ENCODE results near the gene KLK7.
A peak's percentile ranks its signal among the peaks of the same experiment; 100 is the strongest.

Gene KLK7

DNA sequence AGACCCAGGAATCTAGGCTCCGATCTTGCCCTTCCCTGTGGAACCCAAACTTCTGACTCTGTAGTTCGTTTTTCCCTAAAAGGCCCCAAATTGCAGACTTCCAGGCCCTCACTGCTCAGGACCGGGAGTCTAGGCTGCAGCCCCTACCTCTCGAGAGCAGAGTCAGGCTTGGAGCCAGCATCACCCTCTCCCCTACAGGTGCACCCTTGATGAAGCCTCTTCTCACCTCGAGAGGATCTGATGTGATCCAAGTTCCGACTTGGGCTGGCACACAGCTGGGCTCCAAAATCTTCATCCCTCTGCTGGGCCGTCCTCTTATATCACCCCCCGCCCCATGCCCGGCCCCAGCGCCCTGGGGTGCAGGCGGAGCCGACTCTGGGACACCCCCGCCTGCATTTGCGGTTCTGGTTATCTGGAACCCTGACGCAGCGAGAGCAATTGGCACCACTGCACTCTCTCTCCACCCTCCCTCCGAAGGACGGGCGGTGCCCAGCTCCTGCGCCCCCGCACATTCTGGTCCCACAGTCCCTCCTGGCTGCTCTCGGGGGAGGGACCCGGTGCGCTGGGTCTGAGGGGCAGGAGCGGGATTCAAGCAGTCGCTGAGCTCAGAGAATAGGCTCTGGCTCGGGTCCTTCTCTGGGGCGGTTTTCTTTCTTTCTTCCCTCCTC lies at the start of gene KLK7:
TSS of gene KLK7 (minus strand) at position 293 of the 668 bp plus-strand sequence. CDS start 1,518 bp downstream, outside the sequence.
- no peak for DNase-seq

GRCh38 chr19:51031880-51032225 lies 48.1 kb upstream of the KLK7 start:
- no peak for DNase-seq

- no peak for DNase-seq
These were observed 47.6 kb upstream of the KLK7 start for GRCh38 chr19:51031220-51031879.

DNA sequence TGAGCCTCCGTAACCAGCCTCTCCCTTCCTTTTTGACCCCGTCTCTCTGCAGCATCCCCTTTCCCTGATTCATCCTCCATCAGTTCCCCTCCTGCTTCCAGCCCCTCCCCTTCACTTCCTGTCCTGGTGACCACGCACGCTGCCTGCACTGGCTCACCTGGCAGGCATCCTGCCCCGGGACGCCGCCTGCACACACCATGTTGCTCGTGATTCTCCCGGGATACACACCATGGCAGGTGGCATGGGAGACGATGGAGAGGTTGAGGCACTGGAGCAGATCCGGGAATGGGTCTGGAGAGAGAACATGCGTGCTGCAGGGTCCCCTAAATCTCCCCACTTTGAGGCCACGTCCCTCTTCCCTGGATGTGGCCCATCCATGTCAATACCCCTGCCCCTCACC lies 46.9 kb upstream of the KLK7 start:
- no peak for DNase-seq

- DNase-seq = no peak
These were observed 46.0 kb upstream of the KLK7 start for GRCh38 chr19:51029718-51030117.

DNA sequence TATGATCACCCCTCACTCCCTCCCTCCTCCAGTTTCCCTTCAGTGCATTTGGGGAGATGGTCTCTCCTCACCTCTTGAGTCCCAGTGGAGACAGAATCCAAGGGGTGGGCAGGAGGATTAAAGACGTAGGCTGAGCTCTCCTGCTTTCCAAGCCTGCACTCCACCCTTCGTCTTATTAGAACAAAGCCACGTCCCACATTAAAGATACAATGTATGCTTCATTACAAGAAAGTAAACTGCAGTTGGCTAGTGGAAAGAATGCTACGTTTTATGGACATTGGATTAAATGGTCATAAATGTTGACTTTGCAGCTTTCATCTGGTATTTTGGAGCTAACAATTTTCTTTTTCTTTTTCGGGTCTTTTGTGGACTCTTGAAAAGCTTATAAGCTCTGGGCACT lies 44.2 kb upstream of the KLK7 start:
- no peak for DNase-seq

DNA sequence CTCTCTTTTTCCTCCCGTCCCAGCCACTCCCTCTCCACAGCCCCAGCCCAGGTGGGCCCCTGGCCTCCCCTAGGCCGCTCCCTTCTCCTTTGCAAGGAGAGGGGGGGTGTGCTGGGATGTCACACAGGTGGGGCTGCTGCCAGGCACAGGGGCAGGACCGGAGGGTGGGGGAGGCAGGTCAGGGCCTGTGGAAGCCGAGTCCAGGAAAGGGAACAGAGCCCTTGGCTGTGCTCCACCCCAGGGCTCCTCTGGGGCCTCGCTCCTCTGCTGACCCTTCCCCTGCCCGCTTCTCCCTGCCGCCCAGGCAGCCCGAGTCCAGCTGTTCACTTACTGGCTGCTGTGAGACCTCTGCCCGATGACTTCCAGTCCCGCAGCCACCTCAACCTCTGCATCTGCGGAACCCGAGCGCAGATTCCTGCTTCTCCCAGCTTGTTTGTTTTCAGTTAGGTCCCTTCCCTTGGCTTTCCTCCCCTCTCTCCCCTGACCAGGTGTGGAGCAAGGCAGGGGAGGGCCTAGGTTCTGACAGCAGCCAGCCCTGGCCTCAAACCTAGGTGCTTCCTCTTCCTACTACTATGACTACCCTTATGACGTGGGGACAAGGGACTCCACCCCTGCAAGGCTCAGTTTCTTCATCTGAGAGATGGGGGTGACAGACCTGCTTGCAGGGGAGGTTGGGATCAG lies 43.5 kb upstream of the KLK7 start:
- DNase-seq = no peak

- DNase-seq = no peak
These were observed 42.8 kb upstream of the KLK7 start, which contains the start of gene KLK11 for GRCh38 chr19:51026554-51026831. TSS of gene KLK11 (minus strand) at chr19:51026616. CDS start at chr19:51025631, 985 bp downstream.

GRCh38 chr19:51025809-51026553 lies 42.3 kb upstream of the KLK7 start:
- DNase-seq = no peak

DNA sequence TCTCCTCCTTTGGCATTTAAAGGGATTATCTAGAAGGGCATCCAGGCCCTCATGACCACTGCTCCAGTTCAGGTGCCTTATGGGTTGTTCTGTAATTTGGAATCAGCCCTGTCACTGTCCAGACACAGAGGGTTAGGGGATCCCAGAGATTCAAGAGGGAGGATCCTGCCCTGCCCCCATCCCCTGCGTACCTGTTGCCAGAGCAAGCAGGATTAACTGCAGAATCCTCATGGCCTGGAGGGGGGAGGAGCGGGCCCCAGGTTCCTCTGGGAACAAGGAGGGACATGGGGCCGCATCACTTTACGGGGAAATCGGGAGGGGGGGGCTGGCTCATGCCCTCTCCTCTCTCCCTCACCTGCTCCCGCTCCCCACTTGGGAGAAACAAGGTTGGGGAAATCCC lies 41.7 kb upstream of the KLK7 start:
- DNase-seq = no peak

GRCh38 chr19:51024924-51025323 lies 41.2 kb upstream of the KLK7 start:
- no peak for DNase-seq

DNA sequence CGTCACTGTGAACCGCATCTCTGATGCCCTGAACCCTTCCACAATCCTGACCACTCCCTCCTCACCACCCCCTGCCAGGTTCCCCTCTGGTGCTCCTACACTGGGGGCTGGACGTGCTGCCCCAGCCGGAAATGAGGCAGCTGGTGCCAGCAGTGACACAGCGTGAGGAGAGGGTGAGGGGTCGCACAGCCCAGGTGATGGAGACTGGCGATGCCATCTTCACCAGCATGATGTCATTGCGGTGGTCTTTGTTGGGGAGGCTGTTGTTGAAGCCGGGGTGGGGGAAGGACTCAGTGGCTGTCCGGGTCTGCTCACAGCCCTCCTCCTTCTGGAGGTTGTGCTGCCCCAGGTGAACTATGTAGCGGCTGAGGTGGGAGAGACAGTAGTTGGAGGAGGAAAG lies 40.2 kb upstream of the KLK7 start:
- no peak for DNase-seq

GRCh38 chr19:51022526-51022925 lies 38.8 kb upstream of the KLK7 start:
- no peak for DNase-seq

GRCh38 chr19:51020988-51021651 lies 37.4 kb upstream of the KLK7 start:
- peak; percentile 47 for DNase-seq

DNA sequence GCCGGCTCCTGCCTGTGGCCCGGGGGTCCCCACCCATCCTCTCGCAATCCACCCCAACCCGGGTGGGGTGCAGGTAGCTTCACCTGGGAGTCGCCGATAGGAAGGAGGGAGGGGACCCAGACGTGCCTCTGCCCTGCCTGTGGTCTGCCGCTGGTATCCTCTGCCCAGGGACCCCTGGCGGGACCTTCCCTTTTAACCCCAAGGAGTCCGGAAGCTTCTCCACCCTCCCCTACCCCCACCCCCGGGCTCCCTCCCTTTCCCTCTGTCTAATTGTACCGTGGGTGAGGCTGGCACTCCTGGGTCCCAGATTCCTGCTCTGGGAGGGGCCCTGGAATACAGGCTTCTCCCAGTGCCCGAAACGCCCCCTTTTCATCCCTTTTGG lies 35.8 kb upstream of the KLK7 start, which contains the start of gene KLK10:
TSS of gene KLK10 (minus strand) at position 166 of the 382 bp plus-strand sequence. CDS start 579 bp downstream, outside the sequence.
- no peak for DNase-seq

- no peak for DNase-seq
These were observed 35.2 kb upstream of the KLK7 start for GRCh38 chr19:51018745-51019543.

- no peak for DNase-seq
These were observed 33.3 kb upstream of the KLK7 start for GRCh38 chr19:51016798-51017683.

DNA sequence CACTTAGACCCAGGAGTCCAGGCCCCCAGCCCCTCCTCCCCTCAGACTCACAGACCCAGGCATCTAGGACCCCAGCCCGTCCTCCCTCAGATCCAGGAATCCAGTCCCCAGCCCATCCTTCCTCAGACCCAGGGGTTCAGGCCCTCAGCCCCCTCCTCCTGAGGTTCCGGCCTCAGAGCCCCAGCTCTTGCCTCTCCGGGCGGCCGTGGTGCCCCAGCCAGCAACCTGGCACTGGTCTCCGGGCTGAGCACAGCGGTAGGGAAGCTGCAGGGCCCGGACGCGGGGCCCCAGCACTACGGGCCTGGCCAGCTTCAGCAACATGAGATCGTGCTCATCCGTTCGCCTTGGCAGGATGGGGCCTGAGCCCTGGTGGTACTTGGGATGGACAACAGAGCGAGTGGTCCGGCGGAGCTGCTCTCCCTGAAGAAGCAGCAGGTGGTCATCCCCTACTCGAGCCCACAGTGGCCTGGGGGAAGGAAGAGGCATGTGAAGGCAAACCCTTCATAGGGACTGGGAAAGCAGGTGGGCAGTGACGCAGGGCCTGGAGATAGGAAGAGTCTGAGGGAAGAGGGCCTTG lies 32.1 kb upstream of the KLK7 start:
- no peak for DNase-seq

DNA sequence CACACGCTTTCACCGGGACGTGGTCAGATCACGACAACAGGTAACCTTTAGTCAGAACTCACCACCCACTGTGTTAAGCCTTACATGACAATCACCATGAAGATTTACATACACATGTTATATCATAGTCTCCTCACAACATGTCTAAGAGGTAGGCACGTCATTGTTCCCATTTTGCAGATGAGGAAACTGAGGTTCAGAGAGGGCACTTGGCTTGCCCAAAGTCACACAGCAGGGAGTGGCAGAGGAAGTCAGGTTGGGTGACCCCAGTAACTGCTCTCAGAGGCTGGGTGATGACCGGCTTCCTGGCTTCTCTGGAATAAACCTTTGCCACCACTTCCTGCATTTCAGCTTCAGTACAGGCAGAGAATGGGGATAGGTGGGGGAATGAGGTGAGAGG lies 30.5 kb upstream of the KLK7 start:
- no peak for DNase-seq

GRCh38 chr19:51012661-51013190 lies 29.0 kb upstream of the KLK7 start:
- DNase-seq = no peak

All from MV-4-11 (cell line).